AG10803 (cell line): ENCODE measurements around the gene LARGE2.

Experiments
- DNase-seq: peaks from one replicate; pipeline ENCODE4 v3.0.0; 2010; ENCODE audit warnings: low read depth
- H3K4me3 ChIP-seq: 2 replicates; pipeline ENCODE4 v1.5.1; 2011; ENCODE audit warnings: mild to moderate bottlenecking, low read length, control low read depth
- CTCF ChIP-seq: conservative IDR thresholded peaks from 2 replicates; pipeline ENCODE4 v1.5.1; 2011; ENCODE audit warnings: mild to moderate bottlenecking, low read length, control low read depth, inconsistent platforms

Gene LARGE2

GRCh38 chr11:45936511-45937054, 14.1 kb downstream of the LARGE2 start:
- no peak for DNase-seq
- H3K4me3 ChIP-seq, result no peak overlapping the region
- TF ChIP-seq CTCF, result no peak

GRCh38 chr11:45937916-45938315, 15.5 kb downstream of the LARGE2 start:
- DNase-seq, result no peak
- no peak for TF ChIP-seq CTCF
- no peak overlapping the region for H3K4me3 ChIP-seq

DNA sequence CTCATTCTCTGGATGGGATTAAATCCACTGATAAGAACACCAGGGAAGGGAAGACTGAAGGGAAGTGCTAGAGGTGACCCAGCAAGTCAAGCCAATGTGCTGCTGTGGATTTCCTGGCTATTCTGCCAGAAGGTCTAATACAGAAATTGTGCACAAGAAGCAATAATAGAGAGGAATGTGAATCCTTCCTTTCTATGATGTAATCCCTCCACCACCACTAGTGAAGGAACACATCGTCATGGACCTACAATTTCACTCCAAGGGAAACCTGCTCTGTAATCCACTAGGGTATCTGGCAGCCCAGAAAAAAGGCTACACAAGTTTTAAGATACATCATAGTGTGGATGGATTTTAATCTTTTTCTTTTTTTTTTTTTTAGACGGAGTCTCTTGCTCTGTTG, 17.4 kb downstream of the LARGE2 start:
- DNase-seq, result peak; percentile 54
- TF ChIP-seq CTCF, result no peak
- no peak overlapping the region for H3K4me3 ChIP-seq

GRCh38 chr11:45941285-45941684, 18.8 kb downstream of the LARGE2 start:
- no peak for DNase-seq
- TF ChIP-seq CTCF, result no peak
- H3K4me3 ChIP-seq, result no peak overlapping the region

DNA sequence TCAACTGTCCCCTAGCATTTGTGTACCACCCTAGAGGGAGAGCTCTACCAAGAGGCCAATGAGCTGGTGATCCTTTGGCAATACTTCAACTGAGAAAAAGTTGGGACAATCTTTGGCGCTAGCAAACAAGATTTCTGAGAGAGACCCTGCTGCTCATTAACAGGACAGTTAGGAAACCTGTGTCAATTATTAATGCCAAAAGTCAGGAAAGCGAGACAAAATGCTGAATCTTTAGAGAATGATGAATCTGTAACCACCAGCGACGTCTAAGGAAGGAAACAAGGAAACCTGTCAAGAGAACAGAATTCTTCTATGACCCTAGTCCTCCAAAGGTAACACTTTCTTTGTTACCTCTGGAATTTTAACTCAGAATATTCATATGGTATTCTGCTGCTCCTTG, 19.9 kb downstream of the LARGE2 start:
- TF ChIP-seq CTCF, result no peak

DNA sequence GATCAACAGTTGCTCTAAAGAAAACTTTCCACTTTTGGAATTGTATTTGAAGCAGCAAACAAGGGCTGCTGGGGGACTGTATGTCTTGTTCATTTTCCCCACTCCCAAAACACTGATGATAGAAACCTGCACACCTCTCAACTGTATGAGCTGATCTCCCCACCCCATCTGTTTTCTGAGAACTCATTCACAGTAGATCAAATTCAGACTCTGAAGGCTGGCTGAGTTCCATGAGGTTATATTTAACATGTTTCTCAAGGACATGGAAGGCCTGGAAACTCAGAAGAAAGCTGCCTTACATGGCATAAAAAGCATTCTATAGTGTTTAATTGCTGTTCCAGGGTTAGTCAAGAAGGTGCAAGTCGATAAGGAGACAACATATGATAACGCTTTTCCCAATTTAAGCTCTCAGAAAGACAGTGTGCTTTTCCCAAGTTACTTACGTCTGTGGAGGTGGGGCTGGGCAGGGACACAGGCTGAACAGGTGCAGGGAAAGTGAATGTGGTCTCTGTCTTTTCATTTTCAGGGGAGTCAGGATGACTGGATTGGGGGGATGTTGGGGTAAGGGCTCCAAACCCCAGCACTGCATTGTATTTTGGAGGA, 23.0 kb downstream of the LARGE2 start:
- H3K4me3 ChIP-seq, result no peak overlapping the region
- no peak for TF ChIP-seq CTCF
- no peak for DNase-seq

More for the DNA sequence above, 19.9 kb downstream of the LARGE2 start:
- DNase-seq, result no peak
- H3K4me3 ChIP-seq, result no peak overlapping the region

DNA sequence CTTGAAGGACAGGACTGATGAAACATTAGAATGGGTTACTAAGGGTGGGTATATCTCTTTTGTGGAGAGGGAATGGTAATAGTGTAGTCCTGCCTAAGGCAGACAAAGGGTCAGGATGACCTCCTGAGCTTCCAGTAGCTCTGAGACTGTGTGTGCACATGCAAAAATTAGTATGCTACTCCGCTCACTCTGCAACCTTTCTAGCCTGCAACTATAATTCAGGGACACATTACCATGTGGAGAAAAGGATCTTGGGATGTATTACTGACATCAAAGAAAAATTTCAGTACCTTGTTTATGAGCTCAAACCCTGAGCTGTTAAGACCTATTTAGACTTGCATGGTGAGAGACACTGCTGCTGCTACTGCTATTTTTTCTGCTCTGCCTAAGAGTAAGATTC, 25.4 kb downstream of the LARGE2 start:
- H3K4me3 ChIP-seq, result no peak overlapping the region
- DNase-seq, result no peak
- no peak for TF ChIP-seq CTCF
